ENCODE results near the gene FAM98B.

DNA sequence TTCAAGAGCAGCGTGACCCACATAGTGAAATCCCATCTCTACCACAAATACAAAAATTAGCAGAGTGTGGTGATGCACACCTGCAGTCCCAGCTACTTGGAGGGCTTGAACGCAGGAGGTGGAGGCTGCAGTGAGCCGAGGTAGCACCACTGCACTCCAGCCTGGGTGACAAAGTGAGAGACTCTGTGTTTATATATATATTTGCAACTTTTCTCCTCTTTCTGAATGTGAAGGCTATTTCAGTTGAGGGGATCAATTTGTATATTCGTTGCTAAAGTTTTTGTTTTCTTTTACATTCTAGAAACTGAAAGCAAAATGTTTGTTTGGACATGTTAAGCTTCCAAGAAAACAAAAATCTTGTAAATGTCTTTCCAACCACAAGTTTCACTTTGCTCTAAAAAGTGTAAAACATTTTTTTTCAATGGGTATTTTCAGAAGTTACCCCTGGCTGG is 29.8 kb upstream of the FAM98B start:
- TF ChIP-seq, protein P1, sequence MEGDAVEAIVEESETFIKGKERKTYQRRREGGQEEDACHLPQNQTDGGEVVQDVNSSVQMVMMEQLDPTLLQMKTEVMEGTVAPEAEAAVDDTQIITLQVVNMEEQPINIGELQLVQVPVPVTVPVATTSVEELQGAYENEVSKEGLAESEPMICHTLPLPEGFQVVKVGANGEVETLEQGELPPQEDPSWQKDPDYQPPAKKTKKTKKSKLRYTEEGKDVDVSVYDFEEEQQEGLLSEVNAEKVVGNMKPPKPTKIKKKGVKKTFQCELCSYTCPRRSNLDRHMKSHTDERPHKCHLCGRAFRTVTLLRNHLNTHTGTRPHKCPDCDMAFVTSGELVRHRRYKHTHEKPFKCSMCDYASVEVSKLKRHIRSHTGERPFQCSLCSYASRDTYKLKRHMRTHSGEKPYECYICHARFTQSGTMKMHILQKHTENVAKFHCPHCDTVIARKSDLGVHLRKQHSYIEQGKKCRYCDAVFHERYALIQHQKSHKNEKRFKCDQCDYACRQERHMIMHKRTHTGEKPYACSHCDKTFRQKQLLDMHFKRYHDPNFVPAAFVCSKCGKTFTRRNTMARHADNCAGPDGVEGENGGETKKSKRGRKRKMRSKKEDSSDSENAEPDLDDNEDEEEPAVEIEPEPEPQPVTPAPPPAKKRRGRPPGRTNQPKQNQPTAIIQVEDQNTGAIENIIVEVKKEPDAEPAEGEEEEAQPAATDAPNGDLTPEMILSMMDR (IDR thresholded peaks at IDR 0.05; ENCODE audit: poor library complexity), result no peak
- no peak for TF ChIP-seq EZH2 (IDR thresholded peaks at IDR 0.05; ENCODE audit: borderline replicate concordance)
- no peak for TF ChIP-seq EZH2phosphoT487 (IDR thresholded peaks at IDR 0.05; ENCODE audit: low read depth, severe bottlenecking, unreplicated experiment)
